T-helper 2 cell (primary cell): ENCODE data around the gene MED29.
"Not testable (repeated sequence)": the region's sequence is repeated elsewhere in the genome, so short reads cannot be mapped to it uniquely, and the experiment has no call there.

Source experiments
- DNase-seq, 5 experiments: peaks; one replicate each; pipeline versions ENCODE4 v3.0.0 to v3.0.0-alpha.2; 2012 to 2022

MED29 gene

GRCh38 chr19:39372047-39372802, 19.0 kb upstream of the MED29 start:
- DNase-seq = no peak

- DNase-seq = no peak
Observed at GRCh38 chr19:39372941-39373340, 18.2 kb upstream of the MED29 start.

- DNase-seq = no peak
Observed at GRCh38 chr19:39375929-39376328, 15.2 kb upstream of the MED29 start.

GRCh38 chr19:39377373-39378362, 13.5 kb upstream of the MED29 start:
- DNase-seq = no peak

- DNase-seq = not testable (repeated sequence)
Observed at GRCh38 chr19:39379366-39379765, 11.8 kb upstream of the MED29 start.

- DNase-seq = no peak
Observed at GRCh38 chr19:39379865-39380396, 11.2 kb upstream of the MED29 start.

- no peak for DNase-seq
Observed at GRCh38 chr19:39380521-39381502, 10.4 kb upstream of the MED29 start.

GRCh38 chr19:39381910-39382611, 9.1 kb upstream of the MED29 start:
- DNase-seq = no peak

GRCh38 chr19:39382991-39383828, 8.0 kb upstream of the MED29 start:
- no peak for DNase-seq

GRCh38 chr19:39384839-39385568, 6.2 kb upstream of the MED29 start:
- DNase-seq = no peak

GRCh38 chr19:39385629-39386411, 5.4 kb upstream of the MED29 start:
- DNase-seq = no peak

GRCh38 chr19:39386557-39386956, 4.6 kb upstream of the MED29 start:
- no peak for DNase-seq

GRCh38 chr19:39388657-39389056, 2.5 kb upstream of the MED29 start:
- DNase-seq = no peak

GRCh38 chr19:39389631-39390414, 1.4 kb upstream of the MED29 start:
- no peak for DNase-seq

GRCh38 chr19:39390451-39390750, 777 bp upstream of the MED29 start:
- peak in 2 of 5 experiments; percentile 60 to 85 for DNase-seq

- DNase-seq = peak; percentile 87 to 93 (median 88)
Observed at GRCh38 chr19:39397360-39398296, 6.5 kb downstream of the MED29 start.

GRCh38 chr19:39398297-39398864, 7.2 kb downstream of the MED29 start:
- DNase-seq = peak in 2 of 5 experiments; percentile 55 to 83
